ENCODE measurements around the gene SYNE1.
"Not testable (repeated sequence)": the region's sequence is repeated elsewhere in the genome, so short reads cannot be mapped to it uniquely, and the experiment has no call there.

SYNE1 gene

GRCh38 chr6:152078001-152078400, 559.2 kb downstream of the SYNE1 start:
- no peak for DNase-seq (ENCODE audit: low read depth in 2 of 2, low spot score in 1 of 2)

DNA sequence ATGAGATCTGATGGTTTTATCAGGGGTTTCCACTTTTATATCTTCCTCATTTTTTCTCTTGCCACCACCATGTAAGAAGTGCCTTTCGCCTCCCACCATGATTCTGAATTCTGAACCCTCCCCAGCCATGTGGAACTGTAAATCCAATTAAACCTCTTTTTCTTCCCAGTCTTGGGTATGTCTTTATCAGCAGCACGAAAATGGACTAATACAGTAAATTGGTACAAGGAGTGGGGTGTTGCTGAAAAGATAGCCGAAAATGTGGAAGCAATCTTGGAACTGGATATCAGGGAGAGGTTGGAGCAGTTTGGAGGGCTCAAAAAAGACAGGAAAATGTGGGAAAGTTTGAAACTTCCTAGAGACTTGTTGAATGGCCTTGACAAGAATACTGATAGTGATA, 560.9 kb downstream of the SYNE1 start:
- not testable (repeated sequence) for DNase-seq (ENCODE audit: low read depth in 2 of 2, low spot score in 1 of 2)

DNA sequence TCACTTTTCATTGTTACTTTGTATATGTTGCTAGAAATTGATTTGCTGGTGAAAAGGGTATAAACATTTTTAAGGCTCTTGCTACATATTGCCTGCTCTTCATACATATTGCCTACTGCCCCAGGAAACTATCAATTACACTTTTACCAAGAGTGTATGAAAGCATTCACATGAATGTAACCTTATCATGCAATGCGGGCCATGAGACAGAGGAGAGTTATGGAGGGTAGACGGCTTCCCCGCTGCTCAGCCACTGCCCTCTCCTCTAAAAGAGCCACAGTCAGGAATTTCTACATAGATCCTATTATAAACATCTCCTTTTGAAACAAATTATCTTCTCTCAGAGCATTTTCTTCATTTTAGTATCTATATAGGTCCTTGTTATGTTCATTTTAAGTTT, 565.3 kb downstream of the SYNE1 start:
- no peak for DNase-seq (ENCODE audit: low read depth in 2 of 2, low spot score in 1 of 2)

Data from stimulated activated CD8-positive, alpha-beta memory T cell treated with anti-CD3 and anti-CD28 coated beads, Interleukin-4, amount 100 ng/mL, for 4 hours (primary cell).